HFF-Myc (cell line): ENCODE data around the gene PIEZO2.
"Not testable (repeated sequence)": the region's sequence is repeated elsewhere in the genome, so short reads cannot be mapped to it uniquely, and the experiment has no call there.

Experiments used
- DNase-seq: peaks from one replicate; pipeline ENCODE4 v3.0.0-alpha.2; 2011; ENCODE audit warnings: low read depth; ENCODE audit errors: extremely low read depth
- H3K4me3 ChIP-seq: replicated peaks from 2 replicates; pipeline ENCODE4 v1.5.1; 2011; ENCODE audit warnings: low read depth, mild to moderate bottlenecking, control low read depth, low read length
- CTCF ChIP-seq: IDR thresholded peaks from 2 replicates; pipeline ENCODE4 v1.5.1; 2012; ENCODE audit warnings: mild to moderate bottlenecking, low read depth, low read length, control low read depth; ENCODE audit errors: missing control alignments

The PIEZO2 gene

DNA sequence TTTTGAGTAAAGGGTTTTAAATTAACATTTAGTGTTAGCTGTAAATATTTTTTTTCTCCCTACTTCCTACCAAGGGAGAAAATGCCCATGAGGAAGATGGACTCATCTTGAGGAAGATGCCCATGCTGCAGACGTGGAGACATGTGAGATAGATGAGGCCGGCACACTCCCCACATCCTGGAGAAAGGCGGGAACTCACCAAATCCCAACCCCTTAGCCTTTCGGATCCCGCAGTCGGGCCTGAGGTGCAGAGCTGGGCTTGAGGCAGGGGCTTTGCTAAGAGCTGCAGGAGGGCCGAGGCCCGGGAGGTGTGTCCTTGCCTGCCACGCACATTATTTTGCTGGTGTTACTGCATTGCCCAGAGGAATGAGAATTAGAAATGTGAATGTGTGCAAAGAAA lies 485.6 kb downstream of the PIEZO2 start:
- no peak overlapping the region for H3K4me3 ChIP-seq
- no peak for TF ChIP-seq CTCF
- DNase-seq: no peak

DNA sequence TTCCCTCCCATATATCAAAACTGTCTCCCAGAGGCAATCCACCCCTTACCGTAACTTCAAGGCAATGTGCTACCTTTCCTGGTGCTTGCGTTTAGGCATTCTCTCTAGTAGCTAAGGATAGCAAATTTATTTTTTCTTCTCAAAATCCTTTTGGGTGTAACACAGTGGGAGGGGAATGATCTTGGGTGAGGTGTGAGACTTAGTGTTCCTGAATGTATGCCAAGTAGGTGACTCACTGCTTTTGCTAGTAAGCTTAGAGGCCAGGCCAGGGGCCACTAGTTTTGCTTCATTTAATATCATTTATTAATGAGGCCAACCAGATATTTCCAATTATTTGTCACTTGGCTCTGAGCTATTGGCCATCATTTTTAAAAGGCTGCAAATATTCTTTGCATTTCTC lies 488.1 kb downstream of the PIEZO2 start:
- H3K4me3 ChIP-seq: no peak overlapping the region
- no peak for TF ChIP-seq CTCF
- peak; percentile 3 for DNase-seq

GRCh38 chr18:10660179-10660884 lies 489.0 kb downstream of the PIEZO2 start:
- peak; percentile 11 for DNase-seq
- TF ChIP-seq CTCF: no peak

DNA sequence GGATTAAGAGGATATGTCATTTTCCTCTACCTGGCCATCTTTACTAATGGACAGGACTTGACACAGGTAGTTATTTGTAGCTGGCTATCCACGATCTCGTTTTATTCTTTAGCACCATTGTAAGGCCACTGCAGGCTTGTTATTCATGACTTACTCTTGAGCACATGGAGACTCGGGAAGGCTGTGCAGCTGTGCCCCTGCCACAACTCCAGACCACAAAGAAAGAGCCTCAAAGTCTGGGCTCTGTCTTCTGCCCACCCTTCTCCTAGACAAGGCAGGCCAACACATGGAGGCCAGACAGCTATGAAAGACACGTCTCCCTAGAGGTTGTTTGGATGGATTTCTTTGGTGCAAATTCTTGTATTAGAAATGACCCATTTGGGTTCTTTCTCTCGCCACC lies 489.8 kb downstream of the PIEZO2 start:
- TF ChIP-seq CTCF: no peak
- DNase-seq: no peak
- H3K4me3 ChIP-seq: no peak overlapping the region

More at GRCh38 chr18:10660179-10660884, 489.0 kb downstream of the PIEZO2 start:
- no peak overlapping the region for H3K4me3 ChIP-seq

DNA sequence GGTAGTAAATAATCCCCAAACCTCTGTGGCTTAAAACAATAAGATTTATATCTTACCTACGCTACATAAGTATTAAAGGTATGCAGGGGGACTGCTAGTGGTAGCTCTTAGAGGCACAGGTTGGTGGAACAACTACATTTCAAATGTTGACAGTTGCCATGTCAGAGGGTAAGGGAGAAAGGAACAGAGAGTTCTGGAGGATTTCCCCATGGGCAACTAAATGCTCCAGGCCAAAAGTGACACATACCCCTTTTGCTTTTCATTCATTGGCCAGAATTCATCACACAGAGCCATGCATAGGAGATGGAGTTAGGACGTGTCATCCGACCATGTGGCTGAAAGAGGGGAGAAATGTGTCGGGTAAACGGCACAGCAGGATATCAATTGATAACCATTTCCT lies 490.4 kb downstream of the PIEZO2 start:
- no peak overlapping the region for H3K4me3 ChIP-seq
- TF ChIP-seq CTCF: no peak
- DNase-seq: no peak

DNA sequence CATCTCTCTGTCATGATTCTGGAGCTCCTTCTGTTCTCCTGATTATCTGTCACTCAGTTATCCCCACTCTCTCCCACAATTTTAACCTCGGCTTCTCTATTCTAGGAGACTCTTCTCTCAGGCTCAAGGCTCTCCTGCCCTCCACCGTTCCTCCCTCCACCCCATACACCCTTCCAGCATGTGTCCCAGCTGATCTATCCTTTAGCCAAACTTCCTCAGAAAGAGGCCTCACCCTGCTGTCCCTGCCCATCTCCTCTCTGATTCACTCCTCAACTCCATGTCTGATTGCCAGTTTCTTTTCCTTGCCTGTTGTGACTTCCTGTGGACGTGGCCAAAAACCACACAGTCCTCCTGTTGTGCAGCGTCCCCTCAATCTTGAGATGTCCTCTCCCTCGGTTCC lies 505.4 kb downstream of the PIEZO2 start:
- H3K4me3 ChIP-seq, DNase-seq: not testable (repeated sequence)

GRCh38 chr18:10642915-10643524 lies 506.3 kb downstream of the PIEZO2 start:
- not testable (repeated sequence) for H3K4me3 ChIP-seq, DNase-seq

DNA sequence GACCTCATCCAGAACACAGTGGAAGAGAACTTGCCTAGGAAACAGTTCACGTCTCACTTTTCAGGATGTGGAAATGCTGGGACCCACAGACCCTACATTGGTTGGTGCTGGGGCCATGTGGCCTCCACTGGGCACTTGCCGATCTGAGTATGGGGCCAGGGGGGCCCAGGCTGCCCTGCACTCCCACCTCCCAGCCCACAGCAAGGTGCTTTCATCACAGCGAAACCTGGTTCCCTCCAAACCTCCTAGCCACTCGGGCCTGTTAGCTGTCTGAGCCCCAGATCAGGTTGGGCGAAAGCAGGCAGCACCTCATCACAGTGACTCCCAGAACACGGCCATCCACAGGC lies 510.9 kb downstream of the PIEZO2 start:
- DNase-seq, H3K4me3 ChIP-seq: not testable (repeated sequence)

- DNase-seq, H3K4me3 ChIP-seq: not testable (repeated sequence)
These were observed 511.4 kb downstream of the PIEZO2 start for GRCh38 chr18:10637858-10638538.

- DNase-seq, H3K4me3 ChIP-seq: not testable (repeated sequence)
These were observed 520.3 kb downstream of the PIEZO2 start for GRCh38 chr18:10629076-10629475.

DNA sequence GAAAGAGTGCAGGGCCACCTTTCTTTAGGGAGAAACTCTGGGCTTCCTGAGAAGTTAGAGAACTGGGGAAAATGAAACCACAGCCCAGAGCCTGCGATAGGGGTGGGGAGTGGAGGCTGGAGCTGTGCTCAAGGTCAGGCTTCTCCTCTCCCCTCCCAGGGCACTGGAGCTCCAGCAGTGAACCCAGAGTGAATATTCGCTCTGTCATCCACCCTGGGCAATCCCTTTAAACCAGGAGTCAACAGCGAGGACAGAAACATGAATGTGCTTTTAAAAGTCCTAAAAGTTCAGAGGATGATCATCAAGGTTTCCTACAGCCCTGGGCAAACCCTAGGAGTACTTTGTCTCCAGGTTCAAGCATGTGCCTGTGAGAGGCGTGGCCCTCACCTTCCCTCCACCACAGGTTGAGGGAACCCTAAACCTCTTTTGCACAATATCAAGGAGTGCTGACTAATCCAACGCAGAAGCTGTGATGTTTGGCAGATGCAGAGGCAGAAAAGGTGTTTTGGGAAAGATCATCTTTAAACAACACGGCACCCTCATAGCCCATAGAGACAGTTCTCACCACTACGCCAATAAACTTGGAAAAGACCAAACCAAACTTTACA lies 522.7 kb downstream of the PIEZO2 start:
- not testable (repeated sequence) for H3K4me3 ChIP-seq, DNase-seq

- H3K4me3 ChIP-seq: not testable (repeated sequence)
These were observed 525.8 kb downstream of the PIEZO2 start for GRCh38 chr18:10623606-10624005.

More at GRCh38 chr18:10623606-10624005, 525.8 kb downstream of the PIEZO2 start:
- not testable (repeated sequence) for DNase-seq
